Stimulated activated CD8-positive, alpha-beta memory T cell treated with anti-CD3 and anti-CD28 coated beads, Interleukin-4, amount 100 ng/mL, for 24 hours (primary cell): ENCODE data around the gene RNF115.
"Not testable (repeated sequence)": the region's sequence is repeated elsewhere in the genome, so short reads cannot be mapped to it uniquely, and the experiment has no call there.

Source experiments
- DNase-seq: peaks from one replicate; pipeline ENCODE4 v3.0.0-alpha.2; 2020; ENCODE audit warnings: low read depth

Gene RNF115

GRCh38 chr1:145730467-145730866 is 93.4 kb downstream of the RNF115 start:
- no peak for DNase-seq

- no peak for DNase-seq
Observed at GRCh38 chr1:145729666-145730436, 94.0 kb downstream of the RNF115 start.

DNA sequence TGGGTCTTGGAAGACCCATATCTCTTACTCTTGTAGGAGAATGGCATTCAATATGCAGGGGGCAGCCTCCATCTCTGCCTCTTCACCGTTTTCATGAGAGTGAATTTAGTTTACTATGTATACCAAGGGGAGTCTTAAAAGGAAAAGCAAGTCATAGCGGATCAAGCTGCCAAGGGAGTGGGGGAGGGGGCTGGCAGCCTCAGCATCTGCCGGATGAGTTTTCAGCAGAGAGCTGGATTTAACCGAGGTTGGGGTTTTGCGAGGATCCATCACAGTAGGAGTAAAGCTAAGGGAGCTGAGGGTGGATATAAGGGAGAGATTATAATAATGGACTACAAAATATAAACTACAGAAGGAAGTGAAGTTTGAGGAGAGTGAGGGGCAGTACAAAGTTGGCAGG is 94.7 kb downstream of the RNF115 start:
- no peak for DNase-seq

DNA sequence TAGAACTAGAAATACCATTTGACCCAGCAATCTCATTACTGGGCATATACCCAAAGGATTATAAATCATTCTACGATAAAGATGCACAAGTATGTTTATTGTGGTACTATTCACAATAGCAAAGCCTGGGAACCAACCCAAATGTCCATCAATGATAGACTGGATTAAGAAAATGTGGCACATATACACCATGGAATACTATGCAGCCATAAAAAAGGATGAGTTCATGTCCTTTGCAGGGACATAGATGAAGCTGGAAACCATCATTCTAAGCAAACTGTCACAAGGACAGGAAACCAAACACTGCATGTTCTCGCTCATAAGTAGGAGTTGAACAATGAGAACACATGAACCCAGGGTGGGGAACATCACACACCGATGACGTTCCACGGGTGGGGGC is 97.7 kb downstream of the RNF115 start:
- DNase-seq, result not testable (repeated sequence)

DNA sequence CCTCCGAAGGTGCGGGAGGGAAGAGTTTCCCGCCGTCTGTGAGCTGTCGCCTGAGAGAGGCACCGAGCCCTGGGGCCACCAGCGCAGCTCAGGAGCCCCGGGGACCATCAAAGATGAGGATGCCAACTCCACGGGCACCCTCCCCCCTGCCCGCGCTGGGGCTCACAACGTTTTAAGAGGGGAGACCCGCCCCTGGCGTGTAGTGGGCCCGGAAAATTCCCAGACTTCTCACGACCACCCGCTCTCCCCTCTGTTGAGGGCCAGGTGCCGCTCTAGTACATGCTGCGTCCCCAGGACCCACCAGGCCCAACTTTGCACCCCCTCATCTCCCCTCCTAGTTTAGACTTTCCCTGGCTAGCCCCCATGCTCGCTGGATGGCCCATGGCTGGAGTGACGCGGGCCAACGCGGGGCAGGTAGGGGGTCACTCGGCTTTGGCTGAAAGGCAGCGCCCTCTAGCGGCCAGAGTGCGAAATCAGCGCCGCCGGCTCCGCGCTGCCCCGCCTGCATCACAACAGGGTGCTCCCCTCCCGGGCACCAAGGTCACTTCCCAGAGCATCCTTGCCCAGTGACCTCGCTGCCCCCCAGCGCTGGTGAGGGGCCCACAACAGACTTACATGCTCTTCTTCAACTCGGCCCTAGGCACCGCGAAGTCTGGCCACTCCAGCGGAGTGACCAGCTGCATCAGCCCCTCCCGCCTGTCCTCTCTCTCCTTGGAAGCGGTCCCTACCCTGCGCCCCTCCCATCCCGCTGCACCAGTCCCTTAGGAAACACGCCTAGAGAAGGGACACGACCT is 102.8 kb downstream of the RNF115 start:
- peak; percentile 74 for DNase-seq

DNA sequence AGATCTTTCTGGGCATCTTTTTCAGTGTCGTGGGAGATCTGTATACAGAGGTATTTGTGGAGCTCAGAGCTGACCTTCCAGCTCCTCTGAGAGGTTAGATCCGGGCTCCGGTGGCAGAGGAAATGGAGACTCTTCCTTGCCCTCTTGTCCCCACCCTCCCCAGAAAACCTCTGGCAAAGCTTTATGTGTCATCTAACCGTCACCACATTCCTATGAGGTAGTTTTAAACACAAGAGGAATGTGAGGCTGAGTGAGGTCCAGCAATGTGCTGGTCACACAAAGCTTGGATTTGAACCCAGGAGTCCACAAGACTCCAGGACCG is 103.4 kb downstream of the RNF115 start:
- DNase-seq, result no peak

DNA sequence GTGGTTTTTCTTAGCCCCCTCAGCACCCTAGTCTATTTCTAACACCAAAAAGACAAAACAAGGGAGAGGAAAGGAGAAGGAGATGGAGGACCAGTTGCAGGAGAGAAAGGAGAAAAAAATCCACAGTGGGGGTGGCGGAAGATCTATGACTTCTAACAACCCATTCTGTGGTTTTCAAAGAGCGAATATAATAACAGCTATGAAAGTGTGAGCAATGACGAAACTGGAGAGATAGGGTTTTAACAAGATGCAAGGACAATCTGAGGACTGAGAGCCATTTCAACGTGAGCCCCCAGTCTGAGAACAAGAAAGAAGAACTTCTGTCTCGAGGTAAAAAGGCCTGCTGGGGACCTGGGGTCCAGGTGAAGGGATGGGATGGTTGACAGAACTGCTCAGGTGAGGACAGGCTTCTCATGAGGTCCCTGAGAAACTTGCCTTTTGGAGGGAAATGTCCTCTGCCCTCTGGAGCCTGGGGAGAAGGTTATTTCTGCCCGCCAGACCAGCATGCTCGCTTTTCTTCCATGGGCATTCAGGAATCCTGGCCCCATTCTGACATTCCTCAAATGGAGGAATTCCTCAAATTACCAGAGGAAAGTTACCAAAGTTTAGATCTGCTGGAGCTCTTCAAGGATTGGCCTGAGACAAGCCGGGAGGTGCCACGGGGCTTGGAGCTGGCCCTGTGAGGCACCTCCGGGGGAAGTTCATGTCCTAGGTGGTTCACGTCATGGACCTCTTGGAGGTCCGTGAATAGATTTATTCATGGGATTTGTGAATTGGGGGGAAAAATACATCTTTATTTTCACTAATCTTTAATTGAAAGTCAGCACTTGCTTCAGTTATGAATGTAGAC is 104.4 kb downstream of the RNF115 start, which contains the start of gene CD160:
CD160 (plus strand) TSS at position 270 of the 850 bp plus-strand sequence. CDS start 8,829 bp downstream, outside the sequence.
- DNase-seq, result no peak

GRCh38 chr1:145718465-145718864 is 105.4 kb downstream of the RNF115 start:
- not testable (repeated sequence) for DNase-seq

GRCh38 chr1:145717833-145718232 is 106.1 kb downstream of the RNF115 start:
- no peak for DNase-seq

DNA sequence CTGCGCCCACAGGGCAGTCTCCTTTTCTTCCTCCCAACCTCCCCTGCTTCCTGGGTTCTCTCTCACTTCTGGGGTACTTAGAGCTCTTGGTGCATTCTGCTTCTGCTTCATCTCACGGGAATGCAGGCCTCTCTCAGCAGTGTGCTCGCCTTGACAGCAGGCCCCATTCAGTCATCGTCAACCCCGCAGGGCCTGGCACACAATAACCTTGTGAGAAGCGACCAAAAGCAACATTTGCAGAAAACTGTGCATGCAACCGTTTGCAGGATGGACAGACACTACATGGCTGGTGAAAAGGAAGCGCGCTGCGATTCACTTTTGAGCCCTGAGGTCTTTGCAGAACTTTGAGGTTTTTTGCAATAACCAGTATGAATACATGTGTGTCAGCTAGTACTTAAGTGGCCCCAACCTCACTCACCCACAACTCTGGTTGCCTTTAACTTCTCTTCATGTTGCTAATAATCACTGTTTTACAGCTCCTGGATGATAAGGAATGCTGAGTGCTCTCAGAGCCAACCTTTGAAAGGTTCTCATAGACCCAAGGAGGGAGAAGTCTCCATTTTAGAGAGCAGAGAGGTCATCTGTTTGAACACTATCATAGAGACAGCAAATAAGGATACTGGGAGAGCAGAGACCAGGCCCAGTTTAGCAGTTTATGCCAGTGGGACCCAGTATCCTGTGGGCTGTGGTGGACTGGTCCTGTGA is 107.1 kb downstream of the RNF115 start:
- no peak for DNase-seq

- DNase-seq, result no peak
Observed at GRCh38 chr1:145714524-145715111, 109.3 kb downstream of the RNF115 start.

DNA sequence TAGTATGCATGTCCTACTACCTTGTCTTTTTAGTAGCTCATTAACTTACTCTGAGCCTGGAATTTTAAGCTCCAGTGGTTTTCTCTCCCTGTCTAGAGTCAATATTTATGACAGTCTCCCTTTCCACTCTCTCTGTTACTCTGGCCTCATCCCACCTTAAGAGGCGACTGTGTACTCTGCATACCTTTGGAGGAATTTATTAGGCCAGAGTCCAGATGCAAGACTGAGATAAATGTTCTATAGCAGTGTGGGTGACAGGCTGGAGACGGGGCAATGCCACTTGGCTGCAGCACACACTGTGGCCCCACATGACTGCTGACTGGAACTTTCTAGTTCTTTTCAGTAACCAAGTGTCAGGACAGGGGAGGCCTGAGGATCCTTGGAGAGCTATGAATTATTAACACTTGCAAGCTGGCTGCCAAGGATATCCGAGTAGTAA is 112.7 kb downstream of the RNF115 start:
- DNase-seq, result no peak

GRCh38 chr1:145710291-145711027 is 113.4 kb downstream of the RNF115 start:
- DNase-seq, result no peak

GRCh38 chr1:145708063-145708462 is 115.8 kb downstream of the RNF115 start:
- DNase-seq, result no peak

GRCh38 chr1:145707183-145707867 is 116.6 kb downstream of the RNF115 start, which contains the start of gene PDZK1:
PDZK1 (minus strand) TSS chr1:145707368; CDS start chr1:145688021, 19,347 bp downstream.
- no peak for DNase-seq

GRCh38 chr1:145706086-145706664 is 117.7 kb downstream of the RNF115 start:
- DNase-seq, result no peak

GRCh38 chr1:145705622-145706021 is 118.3 kb downstream of the RNF115 start:
- no peak for DNase-seq

- no peak for DNase-seq
Observed at GRCh38 chr1:145702826-145703225, 121.1 kb downstream of the RNF115 start.

DNA sequence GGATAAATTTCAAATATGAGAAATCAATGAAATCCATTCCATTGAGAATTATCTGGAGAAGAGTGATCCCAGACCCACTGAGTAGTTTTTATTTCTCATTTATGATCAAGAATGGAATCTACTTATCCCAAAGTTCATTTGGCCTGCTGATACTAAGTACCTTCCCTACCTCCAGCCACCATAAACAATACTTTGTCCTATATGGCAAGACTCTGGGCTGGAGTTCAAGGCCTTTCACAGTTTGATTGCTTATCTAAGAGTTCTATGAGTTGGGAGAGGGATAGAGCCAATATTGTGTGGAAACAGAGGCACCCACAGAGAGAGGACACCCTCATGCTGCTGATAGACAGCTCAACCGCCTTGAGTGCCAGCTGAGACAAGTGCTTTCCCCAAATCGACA is 121.8 kb downstream of the RNF115 start:
- DNase-seq, result no peak
